SK-N-SH treated with all-trans-retinoic acid at 6 μM for 48 hours (cell line): ENCODE results near the gene SNIP1.

Experiments
- ARNTL ChIP-seq: fragments of 450-650 bp; formaldehyde crosslinking; IDR thresholded peaks from 2 replicates; pipeline ENCODE4 v1.5.0; 2020; ENCODE audit warnings: low read depth, mild to moderate bottlenecking, moderate library complexity, borderline replicate concordance
- CSRNP3 ChIP-seq: fragments of 250-450 bp; sonication (Bioruptor Pico); IDR thresholded peaks from 2 replicates; pipeline ENCODE4 v1.5.1; 2021; ENCODE audit warnings: mild to moderate bottlenecking, moderate library complexity
- ISL1 ChIP-seq: fragments of 250-450 bp; sonication (Bioruptor Pico); IDR thresholded peaks from 2 replicates; pipeline ENCODE4 v2.1.2; 2022; ENCODE audit warnings: mild to moderate bottlenecking, moderate library complexity
- OSR1 ChIP-seq: fragments of 250-450 bp; sonication (Bioruptor Pico); IDR thresholded peaks from 2 replicates; pipeline ENCODE4 v1.8.0; 2022; ENCODE audit warnings: moderate library complexity, mild to moderate bottlenecking, inconsistent platforms
- PATZ1 ChIP-seq: fragments of 250-450 bp; sonication (Bioruptor Pico); IDR thresholded peaks from 2 replicates; pipeline ENCODE4 v1.8.0; 2020; ENCODE audit warnings: mild to moderate bottlenecking, moderate library complexity, borderline replicate concordance
- PPARA ChIP-seq: fragments of 250-450 bp; sonication (Bioruptor Pico); IDR thresholded peaks from 2 replicates; pipeline ENCODE4 v1.5.0; 2020; ENCODE audit warnings: mild to moderate bottlenecking, borderline replicate concordance
- RARB ChIP-seq: fragments of 250-450 bp; sonication (Bioruptor Pico); IDR thresholded peaks from 2 replicates; pipeline ENCODE4 v1.8.0; 2021; ENCODE audit warnings: mild to moderate bottlenecking, moderate library complexity
- SNAI2 ChIP-seq: fragments of 250-450 bp; sonication (Bioruptor Pico); IDR thresholded peaks from 2 replicates; pipeline ENCODE4 v1.5.0; 2020; ENCODE audit warnings: mild to moderate bottlenecking, moderate library complexity
- ZC3H10 ChIP-seq: fragments of 250-450 bp; sonication (Bioruptor Pico); IDR thresholded peaks from 2 replicates; pipeline ENCODE4 v1.5.1; 2021; ENCODE audit warnings: mild to moderate bottlenecking, moderate library complexity
- ZFP30 ChIP-seq: fragments of 450-650 bp; formaldehyde crosslinking; IDR thresholded peaks from 2 replicates; pipeline ENCODE4 v1.5.0; 2022; ENCODE audit warnings: mild to moderate bottlenecking, moderate library complexity
- TF ChIP-seq, protein P1 (sequence below): fragments of 250-450 bp; sonication (Bioruptor Pico); IDR thresholded peaks from 2 replicates; pipeline ENCODE4 v1.5.1; 2020; ENCODE audit warnings: low read depth, mild to moderate bottlenecking, moderate library complexity
- TF ChIP-seq, protein P2 (sequence below): fragments of 250-450 bp; sonication (Bioruptor Pico); IDR thresholded peaks from 2 replicates; pipeline ENCODE4 v1.8.0; 2021; ENCODE audit warnings: low read depth, mild to moderate bottlenecking, moderate library complexity, borderline replicate concordance
- TF ChIP-seq, protein P3 (sequence below): fragments of 250-450 bp; sonication (Bioruptor Pico); IDR thresholded peaks from 2 replicates; pipeline ENCODE4 v1.5.0; 2020; ENCODE audit warnings: mild to moderate bottlenecking, moderate library complexity

DNA sequence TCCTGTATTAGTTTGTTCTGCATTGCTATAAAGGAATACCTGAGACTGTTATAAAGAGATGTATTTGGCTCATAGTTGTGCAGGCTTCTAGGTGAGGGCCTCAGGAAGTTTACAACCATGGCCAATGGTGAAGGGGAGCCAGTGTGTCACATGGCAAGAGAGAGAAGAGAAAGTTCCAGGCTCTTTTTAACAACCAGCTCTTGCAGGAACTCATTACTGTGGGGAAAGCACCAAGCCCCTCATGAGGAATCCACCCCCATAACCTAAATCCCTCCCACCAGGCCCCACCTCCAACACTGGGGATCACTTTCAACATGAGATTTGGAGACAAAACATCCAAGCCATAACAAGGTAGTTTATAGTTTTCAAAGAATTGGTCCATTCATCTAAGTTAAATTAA lies 34.5 kb downstream of the SNIP1 start:
- no peak for TF ChIP-seq ARNTL (CRISPR knock-in tag)
- TF ChIP-seq ZC3H10 (CRISPR knock-in tag), result no peak
- TF ChIP-seq, protein P1, sequence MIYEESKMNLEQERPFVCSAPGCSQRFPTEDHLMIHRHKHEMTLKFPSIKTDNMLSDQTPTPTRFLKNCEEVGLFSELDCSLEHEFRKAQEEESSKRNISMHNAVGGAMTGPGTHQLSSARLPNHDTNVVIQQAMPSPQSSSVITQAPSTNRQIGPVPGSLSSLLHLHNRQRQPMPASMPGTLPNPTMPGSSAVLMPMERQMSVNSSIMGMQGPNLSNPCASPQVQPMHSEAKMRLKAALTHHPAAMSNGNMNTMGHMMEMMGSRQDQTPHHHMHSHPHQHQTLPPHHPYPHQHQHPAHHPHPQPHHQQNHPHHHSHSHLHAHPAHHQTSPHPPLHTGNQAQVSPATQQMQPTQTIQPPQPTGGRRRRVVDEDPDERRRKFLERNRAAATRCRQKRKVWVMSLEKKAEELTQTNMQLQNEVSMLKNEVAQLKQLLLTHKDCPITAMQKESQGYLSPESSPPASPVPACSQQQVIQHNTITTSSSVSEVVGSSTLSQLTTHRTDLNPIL (CRISPR knock-in tag), result no peak
- no peak for TF ChIP-seq ZFP30 (CRISPR knock-in tag)
- TF ChIP-seq SNAI2 (CRISPR knock-in tag), result no peak
- TF ChIP-seq PATZ1 (CRISPR knock-in tag), result no peak
- no peak for TF ChIP-seq RARB (CRISPR knock-in tag)
- TF ChIP-seq PPARA (CRISPR knock-in tag), result no peak
- TF ChIP-seq, protein P2, sequence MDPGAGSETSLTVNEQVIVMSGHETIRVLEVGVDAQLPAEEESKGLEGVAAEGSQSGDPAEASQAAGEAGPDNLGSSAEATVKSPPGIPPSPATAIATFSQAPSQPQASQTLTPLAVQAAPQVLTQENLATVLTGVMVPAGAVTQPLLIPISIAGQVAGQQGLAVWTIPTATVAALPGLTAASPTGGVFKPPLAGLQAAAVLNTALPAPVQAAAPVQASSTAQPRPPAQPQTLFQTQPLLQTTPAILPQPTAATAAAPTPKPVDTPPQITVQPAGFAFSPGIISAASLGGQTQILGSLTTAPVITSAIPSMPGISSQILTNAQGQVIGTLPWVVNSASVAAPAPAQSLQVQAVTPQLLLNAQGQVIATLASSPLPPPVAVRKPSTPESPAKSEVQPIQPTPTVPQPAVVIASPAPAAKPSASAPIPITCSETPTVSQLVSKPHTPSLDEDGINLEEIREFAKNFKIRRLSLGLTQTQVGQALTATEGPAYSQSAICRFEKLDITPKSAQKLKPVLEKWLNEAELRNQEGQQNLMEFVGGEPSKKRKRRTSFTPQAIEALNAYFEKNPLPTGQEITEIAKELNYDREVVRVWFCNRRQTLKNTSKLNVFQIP (CRISPR knock-in tag), result no peak
- TF ChIP-seq ISL1 (CRISPR knock-in tag), result no peak
- no peak for TF ChIP-seq OSR1 (CRISPR knock-in tag)
- TF ChIP-seq CSRNP3, result no peak
- TF ChIP-seq, protein P3, sequence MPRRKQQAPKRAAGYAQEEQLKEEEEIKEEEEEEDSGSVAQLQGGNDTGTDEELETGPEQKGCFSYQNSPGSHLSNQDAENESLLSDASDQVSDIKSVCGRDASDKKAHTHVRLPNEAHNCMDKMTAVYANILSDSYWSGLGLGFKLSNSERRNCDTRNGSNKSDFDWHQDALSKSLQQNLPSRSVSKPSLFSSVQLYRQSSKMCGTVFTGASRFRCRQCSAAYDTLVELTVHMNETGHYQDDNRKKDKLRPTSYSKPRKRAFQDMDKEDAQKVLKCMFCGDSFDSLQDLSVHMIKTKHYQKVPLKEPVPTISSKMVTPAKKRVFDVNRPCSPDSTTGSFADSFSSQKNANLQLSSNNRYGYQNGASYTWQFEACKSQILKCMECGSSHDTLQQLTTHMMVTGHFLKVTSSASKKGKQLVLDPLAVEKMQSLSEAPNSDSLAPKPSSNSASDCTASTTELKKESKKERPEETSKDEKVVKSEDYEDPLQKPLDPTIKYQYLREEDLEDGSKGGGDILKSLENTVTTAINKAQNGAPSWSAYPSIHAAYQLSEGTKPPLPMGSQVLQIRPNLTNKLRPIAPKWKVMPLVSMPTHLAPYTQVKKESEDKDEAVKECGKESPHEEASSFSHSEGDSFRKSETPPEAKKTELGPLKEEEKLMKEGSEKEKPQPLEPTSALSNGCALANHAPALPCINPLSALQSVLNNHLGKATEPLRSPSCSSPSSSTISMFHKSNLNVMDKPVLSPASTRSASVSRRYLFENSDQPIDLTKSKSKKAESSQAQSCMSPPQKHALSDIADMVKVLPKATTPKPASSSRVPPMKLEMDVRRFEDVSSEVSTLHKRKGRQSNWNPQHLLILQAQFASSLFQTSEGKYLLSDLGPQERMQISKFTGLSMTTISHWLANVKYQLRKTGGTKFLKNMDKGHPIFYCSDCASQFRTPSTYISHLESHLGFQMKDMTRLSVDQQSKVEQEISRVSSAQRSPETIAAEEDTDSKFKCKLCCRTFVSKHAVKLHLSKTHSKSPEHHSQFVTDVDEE (CRISPR knock-in tag), result no peak
